GM19467 (cell line): ENCODE measurements around the gene PIP.
"Not testable (repeated sequence)": the region's sequence is repeated elsewhere in the genome, so short reads cannot be mapped to it uniquely, and the experiment has no call there.

Experiments used
- ATAC-seq: cut with Tn5 transposase; IDR thresholded peaks from one replicate; pipeline ENCODE4 v1.9.1; 2021; ENCODE audit warnings: mild to moderate bottlenecking, moderate library complexity; ENCODE audit not compliant: unreplicated experiment

Gene PIP

GRCh38 chr7:143177374-143178119, 45.7 kb downstream of the PIP start:
- no peak for ATAC-seq

DNA sequence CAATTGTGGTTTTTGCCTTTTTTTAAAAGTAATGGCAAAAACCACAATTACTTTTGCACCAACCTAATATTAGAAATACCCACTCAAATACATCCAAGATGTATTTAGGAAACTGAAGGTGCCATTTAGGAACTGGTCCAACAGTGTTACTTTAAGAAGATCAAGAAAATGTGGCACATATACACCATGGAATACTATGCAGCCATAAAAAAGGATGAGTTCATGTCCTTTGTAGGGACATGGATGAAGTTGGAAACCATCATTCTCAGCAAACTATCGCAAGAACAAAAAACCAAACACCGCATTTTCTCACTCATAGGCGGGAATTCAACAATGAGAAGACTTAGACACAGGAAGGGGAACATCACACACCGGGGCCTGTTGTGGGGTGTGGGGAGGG, 48.9 kb downstream of the PIP start:
- ATAC-seq = not testable (repeated sequence)

- no peak for ATAC-seq
Measured at GRCh38 chr7:143181349-143181748, 49.5 kb downstream of the PIP start.

DNA sequence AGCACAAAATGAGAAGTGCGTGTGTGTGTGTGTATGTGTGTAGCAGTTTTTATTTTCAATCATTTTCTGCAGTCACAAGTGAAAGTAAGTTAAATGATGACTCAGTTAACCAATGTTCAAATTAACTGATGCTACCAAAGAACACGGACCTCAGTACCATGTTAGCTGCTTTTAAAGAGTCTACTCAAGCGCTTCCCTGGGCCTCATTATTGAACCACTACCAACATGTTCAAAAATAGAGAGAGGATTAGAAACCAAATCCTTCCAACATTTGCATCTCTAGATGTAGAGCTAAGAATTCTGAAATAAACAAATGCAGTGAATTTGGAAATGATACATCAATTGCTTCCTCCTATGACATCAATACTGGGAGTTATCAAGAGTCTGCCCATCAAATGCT, 51.1 kb downstream of the PIP start, which contains the start of gene TAS2R39:
Gene TAS2R39 (plus strand): TSS at position 396 of the 400 bp plus-strand sequence. CDS start 0 bp downstream, at position 396.
- ATAC-seq = no peak

DNA sequence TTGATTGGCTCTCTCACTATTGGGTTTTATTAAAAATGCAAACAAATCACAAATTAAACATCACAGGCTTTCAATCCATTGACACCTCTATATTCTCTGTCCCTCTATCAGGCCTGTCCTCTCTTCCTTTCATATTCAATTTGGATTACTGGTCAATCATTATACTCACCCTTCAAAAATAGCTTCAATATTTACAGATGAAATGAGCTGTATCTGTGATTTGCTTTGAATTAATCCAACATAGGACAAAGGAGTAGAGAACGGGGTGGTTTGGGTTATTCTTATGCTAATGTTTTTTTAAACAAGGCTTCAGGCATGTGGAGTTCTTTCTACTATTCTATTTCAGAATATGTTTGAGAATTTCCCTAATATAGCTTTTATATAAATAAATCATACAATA, 53.7 kb downstream of the PIP start:
- ATAC-seq = no peak

- no peak for ATAC-seq
Measured at GRCh38 chr7:143188994-143189393, 57.1 kb downstream of the PIP start.
